ENCODE results near the gene SSRP1.

The SSRP1 gene

GRCh38 chr11:57338142-57338541 lies 2.5 kb upstream of the SSRP1 start, which contains the start of gene P2RX3:
Gene P2RX3, plus strand, starts transcription at chr11:57338352. Its CDS starts 199 bp downstream, at chr11:57338551.
- no peak for TF ChIP-seq GATA2 (IDR thresholded peaks at IDR 0.05; ENCODE audit: low read depth, low read length)
- TF ChIP-seq GATA3 (IDR thresholded peaks at IDR 0.05; ENCODE audit: low read depth, low read length), result no peak

DNA sequence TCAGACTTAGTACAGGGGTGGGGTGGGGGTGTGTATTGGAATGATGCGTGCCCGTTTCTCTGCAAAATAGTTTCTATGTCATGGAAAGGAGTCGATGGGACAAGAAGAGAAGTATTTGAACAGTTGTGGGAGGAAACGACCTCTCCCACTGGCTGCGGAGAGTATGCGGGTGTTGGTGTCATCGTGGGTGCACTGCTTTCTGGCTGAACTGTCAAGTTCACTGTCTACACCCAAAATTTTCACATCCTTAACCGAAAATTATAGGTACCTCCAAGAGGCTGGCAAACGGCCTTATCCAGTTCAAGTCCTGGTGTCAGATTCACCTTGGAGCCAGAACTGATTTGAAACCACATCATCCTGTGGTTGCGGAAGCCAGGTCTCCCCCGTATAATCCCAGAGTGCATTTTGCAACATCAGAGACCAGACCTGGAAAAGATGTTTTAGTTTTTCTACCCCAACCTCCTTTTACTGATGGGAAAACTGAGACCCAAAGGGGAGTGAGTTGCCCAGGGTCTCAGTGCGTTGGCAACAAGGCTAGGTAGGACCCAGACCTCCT lies 497 bp upstream of the SSRP1 start:
- TF ChIP-seq GATA3 (IDR thresholded peaks at IDR 0.05; ENCODE audit: low read depth, low read length), result no peak

DNA sequence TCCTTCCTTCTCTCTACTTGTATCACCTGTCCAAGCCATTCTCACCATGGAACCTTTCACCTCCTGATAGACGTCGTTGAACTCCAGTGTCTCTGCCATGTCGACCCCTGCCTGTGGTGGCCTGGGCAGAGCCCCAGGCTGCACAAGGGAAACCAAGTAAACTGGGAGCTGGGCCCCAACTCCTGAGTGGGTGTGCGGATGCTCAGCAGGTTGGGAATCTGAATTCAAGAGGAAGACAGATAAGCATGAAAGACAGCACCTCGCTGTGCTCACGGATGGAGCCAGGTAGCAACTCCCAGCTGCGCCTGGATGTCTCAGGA lies 709 bp downstream of the SSRP1 start:
- no peak for TF ChIP-seq GATA3 (IDR thresholded peaks at IDR 0.05; ENCODE audit: low read depth, low read length)
- no peak for TF ChIP-seq GATA2 (IDR thresholded peaks at IDR 0.05; ENCODE audit: low read depth, low read length)

GRCh38 chr11:57332694-57333440 lies 2.8 kb downstream of the SSRP1 start:
- TF ChIP-seq GATA3 (IDR thresholded peaks at IDR 0.05; ENCODE audit: low read depth, low read length), result no peak
- TF ChIP-seq GATA2 (IDR thresholded peaks at IDR 0.05; ENCODE audit: low read depth, low read length), result no peak

GRCh38 chr11:57331720-57332119 lies 4.0 kb downstream of the SSRP1 start:
- TF ChIP-seq GATA3 (IDR thresholded peaks at IDR 0.05; ENCODE audit: low read depth, low read length) (no peak), GATA2 (IDR thresholded peaks at IDR 0.05; ENCODE audit: low read depth, low read length) (no peak)

- TF ChIP-seq GATA3 (IDR thresholded peaks at IDR 0.05; ENCODE audit: low read depth, low read length), result no peak
- no peak for TF ChIP-seq GATA2 (IDR thresholded peaks at IDR 0.05; ENCODE audit: low read depth, low read length)
Measured at GRCh38 chr11:57330029-57330428, 5.7 kb downstream of the SSRP1 start.

GRCh38 chr11:57327721-57328120 lies 8.0 kb downstream of the SSRP1 start:
- TF ChIP-seq GATA3 (IDR thresholded peaks at IDR 0.05; ENCODE audit: low read depth, low read length) (no peak), GATA2 (IDR thresholded peaks at IDR 0.05; ENCODE audit: low read depth, low read length) (no peak)

GRCh38 chr11:57325735-57326048 lies 10.0 kb downstream of the SSRP1 start:
- TF ChIP-seq GATA3 (IDR thresholded peaks at IDR 0.05; ENCODE audit: low read depth, low read length), result no peak
- no peak for TF ChIP-seq GATA2 (IDR thresholded peaks at IDR 0.05; ENCODE audit: low read depth, low read length)

DNA sequence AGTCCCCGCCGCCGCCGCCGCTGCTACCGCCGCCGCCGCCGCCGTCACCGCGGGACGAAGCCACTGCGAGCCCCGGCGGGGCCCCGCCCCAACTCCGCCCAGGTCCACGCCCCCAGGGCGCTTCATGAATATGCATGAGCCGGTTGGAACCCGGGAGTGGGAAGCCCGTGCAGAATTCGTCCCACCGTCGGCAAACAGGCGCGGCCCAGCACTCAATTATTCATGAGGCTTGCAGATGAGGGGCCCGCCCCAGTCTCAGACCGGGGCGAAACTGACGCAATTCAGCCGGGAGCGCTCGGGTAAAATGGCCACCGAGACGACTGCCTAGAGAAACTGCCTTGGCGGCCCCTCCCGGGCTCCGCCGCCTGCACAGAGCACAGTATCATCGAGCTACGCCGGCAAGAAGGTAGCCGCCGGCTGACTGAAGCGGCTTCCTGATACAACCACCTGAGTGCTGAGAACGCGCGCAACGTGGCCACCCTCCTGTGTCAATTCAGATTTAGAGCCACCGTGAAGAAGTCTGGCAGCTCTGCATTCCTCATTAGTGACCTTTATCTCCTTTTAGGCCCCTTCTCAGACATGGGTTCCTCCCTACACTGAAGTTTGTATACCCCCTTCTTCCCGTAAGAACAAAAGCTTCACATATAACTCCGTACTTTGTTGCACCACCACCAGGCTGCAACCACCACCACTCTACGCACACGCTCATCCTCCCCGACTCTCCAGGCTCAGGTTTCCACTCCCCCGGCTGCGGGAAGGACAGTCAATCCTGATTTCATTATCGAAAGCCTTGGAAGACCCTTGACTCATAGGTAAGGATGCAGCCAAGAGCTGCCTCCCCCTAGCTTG lies 10.6 kb downstream of the SSRP1 start, which contains the start of gene TNKS1BP1:
TSS of gene TNKS1BP1 (minus strand) at position 67 of the 849 bp plus-strand sequence. CDS start 3,067 bp downstream, outside the sequence.
- no peak for TF ChIP-seq GATA2 (IDR thresholded peaks at IDR 0.05; ENCODE audit: low read depth, low read length)
- no peak for TF ChIP-seq GATA3 (IDR thresholded peaks at IDR 0.05; ENCODE audit: low read depth, low read length)

DNA sequence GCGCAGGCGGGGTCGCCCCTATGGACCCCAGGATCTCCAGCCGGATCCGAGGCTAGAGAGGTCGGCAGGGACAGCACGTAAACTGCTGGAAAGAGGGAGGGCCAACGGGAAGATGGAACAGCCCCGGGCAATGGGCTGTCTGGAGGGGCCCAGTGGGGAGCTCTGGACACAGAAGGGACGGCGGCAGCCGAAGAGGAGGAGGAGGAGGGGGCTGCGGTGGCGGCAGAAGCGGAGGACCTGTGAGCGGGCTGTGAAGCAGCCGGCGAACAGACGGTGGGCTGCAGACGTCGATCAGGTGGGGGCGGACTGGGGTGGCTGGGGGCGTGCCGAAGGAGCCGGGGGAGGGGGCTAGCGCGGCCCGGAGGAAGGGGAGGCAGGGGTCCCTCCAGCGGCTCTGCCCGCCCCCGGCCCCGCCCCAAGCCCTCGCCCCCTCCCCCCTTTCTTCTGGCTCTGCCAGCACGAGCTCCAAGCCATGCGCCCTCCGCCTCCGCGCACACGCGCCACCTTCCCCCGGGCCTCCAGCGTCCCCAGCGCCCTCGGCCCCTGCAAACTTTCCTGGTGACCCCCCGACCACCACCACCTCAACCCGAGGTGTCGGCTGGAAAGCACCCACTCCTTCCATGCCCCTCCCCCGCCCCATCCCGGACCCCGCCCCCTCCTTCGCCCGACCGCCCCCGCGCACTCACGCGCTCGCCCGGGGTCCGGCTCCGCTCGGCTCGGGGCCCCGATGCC lies 11.4 kb downstream of the SSRP1 start:
- TF ChIP-seq GATA2 (IDR thresholded peaks at IDR 0.05; ENCODE audit: low read depth, low read length), result no peak
- no peak for TF ChIP-seq GATA3 (IDR thresholded peaks at IDR 0.05; ENCODE audit: low read depth, low read length)

DNA sequence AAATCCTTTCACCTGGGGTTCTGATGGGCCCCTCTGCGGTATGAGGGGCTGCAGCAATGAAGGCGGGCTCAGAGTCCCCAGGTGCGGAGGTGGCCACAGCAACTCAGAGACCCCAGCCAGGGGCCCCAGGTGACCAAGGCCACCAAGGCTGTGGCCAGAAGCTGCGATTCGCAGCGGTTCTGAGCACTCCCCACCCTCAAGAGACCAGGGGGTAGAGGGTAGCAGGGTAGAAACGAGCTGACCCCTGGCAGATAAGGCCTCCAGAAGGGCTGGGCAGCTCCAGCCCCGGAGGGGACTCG lies 11.9 kb downstream of the SSRP1 start:
- no peak for TF ChIP-seq GATA3 (IDR thresholded peaks at IDR 0.05; ENCODE audit: low read depth, low read length)
- TF ChIP-seq GATA2 (IDR thresholded peaks at IDR 0.05; ENCODE audit: low read depth, low read length), result no peak

GRCh38 chr11:57323167-57323854 lies 12.4 kb downstream of the SSRP1 start:
- TF ChIP-seq GATA3 (IDR thresholded peaks at IDR 0.05; ENCODE audit: low read depth, low read length), result no peak
- TF ChIP-seq GATA2 (IDR thresholded peaks at IDR 0.05; ENCODE audit: low read depth, low read length), result no peak

DNA sequence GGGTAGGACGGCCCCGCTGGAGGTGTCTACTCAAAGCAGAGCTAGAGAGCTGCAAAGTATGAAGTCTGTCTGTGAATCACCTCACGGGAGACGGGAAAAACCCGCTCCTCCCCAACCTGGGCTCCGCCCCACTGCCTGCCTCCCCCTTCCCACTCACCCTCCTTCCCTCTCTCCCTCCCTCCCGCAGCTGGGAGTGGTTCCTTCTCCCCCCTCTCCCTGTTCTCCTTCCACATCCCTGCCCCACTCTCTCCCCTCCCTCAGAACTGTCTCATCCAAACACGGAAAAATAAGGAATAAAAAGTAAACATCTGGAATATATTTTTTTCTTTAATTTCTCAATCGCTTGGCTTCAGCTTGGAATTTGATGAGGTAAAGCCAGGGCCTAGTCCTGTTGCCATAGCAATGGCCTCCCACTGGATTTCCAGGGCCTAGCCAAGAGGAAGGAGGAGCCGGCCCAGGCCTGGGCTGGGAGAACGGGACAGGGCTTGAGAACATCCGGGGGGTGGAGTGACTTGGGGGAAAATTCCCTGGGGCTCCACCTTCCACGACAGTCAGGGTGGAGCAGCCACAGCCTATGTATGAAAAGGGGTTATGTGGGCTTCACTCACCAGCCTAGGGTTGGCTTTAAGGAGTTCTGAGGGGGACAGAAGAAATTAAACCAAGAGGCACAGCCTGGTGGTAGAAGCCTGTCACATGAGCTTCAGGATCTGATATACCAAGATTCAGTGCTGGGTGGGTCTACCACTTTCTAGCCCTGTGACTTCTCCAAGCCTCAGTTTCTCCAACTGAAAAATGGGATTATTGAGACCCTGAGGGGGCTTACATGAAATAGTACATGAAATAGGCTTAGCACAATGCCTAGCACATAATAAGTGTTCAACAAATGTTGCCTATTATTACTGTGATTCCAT lies 13.2 kb downstream of the SSRP1 start:
- TF ChIP-seq GATA2 (IDR thresholded peaks at IDR 0.05; ENCODE audit: low read depth, low read length) (no peak), GATA3 (IDR thresholded peaks at IDR 0.05; ENCODE audit: low read depth, low read length) (no peak)
